ENCODE data around the gene AQP12B.
"Not testable (repeated sequence)": the region's sequence is repeated elsewhere in the genome, so short reads cannot be mapped to it uniquely, and the experiment has no call there.

DNA sequence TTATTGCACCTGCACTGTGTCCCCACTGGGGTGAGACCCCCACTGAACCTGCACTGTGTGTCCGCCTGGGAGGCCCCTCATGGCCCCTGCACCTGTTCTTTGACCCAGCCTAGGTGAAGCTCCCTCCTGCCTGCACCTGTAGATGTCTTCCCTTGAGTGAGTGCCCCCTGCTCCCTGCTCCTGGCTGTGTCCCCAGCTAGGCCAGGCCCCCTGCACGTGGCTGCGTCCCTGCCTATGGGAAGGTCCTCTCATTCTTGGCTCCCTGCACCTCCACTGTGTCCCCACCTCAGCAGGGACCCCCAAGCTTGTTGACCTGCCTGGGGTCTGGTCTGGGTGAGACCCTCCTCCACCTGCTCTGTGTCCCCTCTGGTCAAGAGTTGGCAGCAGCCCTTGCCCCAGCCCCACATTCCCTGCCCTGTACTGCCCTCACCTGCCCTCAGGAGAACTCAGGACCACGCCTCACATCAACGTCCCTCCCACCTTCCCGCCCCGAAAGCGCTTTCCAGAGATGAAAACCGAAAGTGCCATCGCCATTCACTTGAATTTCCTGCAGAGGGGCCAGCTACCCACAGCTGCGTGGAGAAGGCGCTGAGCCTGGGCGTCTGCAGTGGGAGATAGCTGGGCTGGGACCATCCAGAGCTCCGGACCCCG, 769 bp upstream of the AQP12B start:
- TF ChIP-seq, protein P1, sequence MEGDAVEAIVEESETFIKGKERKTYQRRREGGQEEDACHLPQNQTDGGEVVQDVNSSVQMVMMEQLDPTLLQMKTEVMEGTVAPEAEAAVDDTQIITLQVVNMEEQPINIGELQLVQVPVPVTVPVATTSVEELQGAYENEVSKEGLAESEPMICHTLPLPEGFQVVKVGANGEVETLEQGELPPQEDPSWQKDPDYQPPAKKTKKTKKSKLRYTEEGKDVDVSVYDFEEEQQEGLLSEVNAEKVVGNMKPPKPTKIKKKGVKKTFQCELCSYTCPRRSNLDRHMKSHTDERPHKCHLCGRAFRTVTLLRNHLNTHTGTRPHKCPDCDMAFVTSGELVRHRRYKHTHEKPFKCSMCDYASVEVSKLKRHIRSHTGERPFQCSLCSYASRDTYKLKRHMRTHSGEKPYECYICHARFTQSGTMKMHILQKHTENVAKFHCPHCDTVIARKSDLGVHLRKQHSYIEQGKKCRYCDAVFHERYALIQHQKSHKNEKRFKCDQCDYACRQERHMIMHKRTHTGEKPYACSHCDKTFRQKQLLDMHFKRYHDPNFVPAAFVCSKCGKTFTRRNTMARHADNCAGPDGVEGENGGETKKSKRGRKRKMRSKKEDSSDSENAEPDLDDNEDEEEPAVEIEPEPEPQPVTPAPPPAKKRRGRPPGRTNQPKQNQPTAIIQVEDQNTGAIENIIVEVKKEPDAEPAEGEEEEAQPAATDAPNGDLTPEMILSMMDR (IDR thresholded peaks at IDR 0.05): not testable (repeated sequence)
- not testable (repeated sequence) for TF ChIP-seq POLR2A (IDR thresholded peaks at IDR 0.05)

Data from ovary (tissue), 3 donors.